H9 (cell line): ENCODE data around the gene ARHGAP15. TPM values are rescaled to one million over a fixed set of nuclear protein-coding genes. Genes with fewer than 3 reads are reported as not detected.

ENCODE experiments used
- DNase-seq: peaks from one replicate; pipeline ENCODE4 v3.0.0-alpha.2; 2017
- H2AFZ ChIP-seq: one replicate; pipeline ENCODE4 v1.6.1; 2013; ENCODE audit warnings: mild to moderate bottlenecking, low read length, control low read depth, moderate library complexity
- H2AK5ac ChIP-seq: 2 replicates; pipeline ENCODE4 v1.6.1; 2013; ENCODE audit warnings: low read length, control low read depth, mixed read lengths; ENCODE audit not compliant: insufficient read length
- H2BK120ac ChIP-seq: one replicate; pipeline ENCODE4 v1.6.1; 2013; ENCODE audit warnings: low read depth, mild to moderate bottlenecking, low read length, control low read depth, inconsistent platforms; ENCODE audit not compliant: poor library complexity, severe bottlenecking
- H2BK12ac ChIP-seq: 2 replicates; pipeline ENCODE4 v1.6.1; 2013; ENCODE audit warnings: low read length, control low read depth, mixed read lengths, low read depth; ENCODE audit not compliant: insufficient read length
- H2BK15ac ChIP-seq: 2 replicates; pipeline ENCODE4 v1.6.1; 2013; ENCODE audit warnings: low read depth, low read length, control low read depth
- H2BK20ac ChIP-seq: one replicate; pipeline ENCODE4 v1.6.1; 2013; ENCODE audit warnings: low read depth, mild to moderate bottlenecking, low read length, control low read depth, inconsistent platforms; ENCODE audit not compliant: poor library complexity, severe bottlenecking
- H2BK5ac ChIP-seq: 2 replicates; pipeline ENCODE4 v1.6.1; 2013; ENCODE audit warnings: low read length, control low read depth, mixed read lengths; ENCODE audit not compliant: insufficient read length
- H3K14ac ChIP-seq: 2 replicates; pipeline ENCODE4 v1.6.1; 2013; ENCODE audit warnings: low read length, control low read depth; ENCODE audit not compliant: insufficient read depth
- H3K18ac ChIP-seq: 2 replicates; pipeline ENCODE4 v1.6.1; 2013; ENCODE audit warnings: low read depth, mild to moderate bottlenecking, mixed read lengths, low read length, control low read depth; ENCODE audit not compliant: insufficient read length
- H3K23ac ChIP-seq: 2 replicates; pipeline ENCODE4 v1.6.1; 2013; ENCODE audit warnings: low read length, control low read depth, mixed read lengths, low read depth; ENCODE audit not compliant: insufficient read length
- H3K23me2 ChIP-seq: 2 replicates; pipeline ENCODE4 v1.6.1; 2013; ENCODE audit warnings: low read depth, mild to moderate bottlenecking, mixed read lengths, low read length, control low read depth; ENCODE audit not compliant: insufficient read length, poor library complexity, severe bottlenecking
- H3K27ac ChIP-seq: 2 replicates; pipeline ENCODE4 v1.5.1; 2013; ENCODE audit warnings: low read length, control low read depth, mixed read lengths, low read depth; ENCODE audit not compliant: insufficient read length
- H3K27me3 ChIP-seq: 2 replicates; pipeline ENCODE4 v1.6.1; 2013; ENCODE audit warnings: low read length, control low read depth, inconsistent platforms; ENCODE audit not compliant: insufficient read depth
- H3K4ac ChIP-seq: 2 replicates; pipeline ENCODE4 v1.6.1; 2013; ENCODE audit warnings: low read depth, mild to moderate bottlenecking, control low read depth, inconsistent platforms, low read length, moderate library complexity
- H3K4me1 ChIP-seq: 2 replicates; pipeline ENCODE4 v1.6.1; 2013; ENCODE audit warnings: low read length, control low read depth, inconsistent platforms; ENCODE audit not compliant: insufficient read depth
- H3K4me2 ChIP-seq: 2 replicates; pipeline ENCODE4 v1.6.1; 2013; ENCODE audit warnings: low read length, control low read depth, mixed read lengths; ENCODE audit not compliant: insufficient read length, insufficient read depth
- H3K56ac ChIP-seq: 2 replicates; pipeline ENCODE4 v1.6.1; 2013; ENCODE audit warnings: low read depth, mild to moderate bottlenecking, mixed read lengths, low read length, control low read depth; ENCODE audit not compliant: insufficient read length
- H3K79me1 ChIP-seq: 2 replicates; pipeline ENCODE4 v1.6.1; 2013; ENCODE audit warnings: low read depth, mild to moderate bottlenecking, moderate library complexity, low read length, control low read depth, inconsistent platforms; ENCODE audit not compliant: insufficient read depth, poor library complexity, severe bottlenecking
- H3K79me2 ChIP-seq: 2 replicates; pipeline ENCODE4 v1.6.1; 2013; ENCODE audit warnings: low read length, control low read depth, inconsistent platforms; ENCODE audit not compliant: insufficient read depth
- H3K9ac ChIP-seq: 2 replicates; pipeline ENCODE4 v1.6.1; 2013; ENCODE audit warnings: low read length, control low read depth, mixed read lengths; ENCODE audit not compliant: insufficient read length; ENCODE audit errors: extremely low read depth
- H3K9me3 ChIP-seq: one replicate; pipeline ENCODE4 v1.6.1; 2013; ENCODE audit warnings: low read depth, low read length, inconsistent platforms; ENCODE audit not compliant: control insufficient read depth
- H3T11ph ChIP-seq: one replicate; pipeline ENCODE4 v1.6.1; 2013; ENCODE audit warnings: mild to moderate bottlenecking, low read length, control low read depth, inconsistent platforms
- H4K20me1 ChIP-seq: one replicate; pipeline ENCODE4 v1.6.1; 2013; ENCODE audit not compliant: control insufficient read depth, insufficient read length, insufficient read depth
- H4K5ac ChIP-seq: 2 replicates; pipeline ENCODE4 v1.6.1; 2013; ENCODE audit warnings: low read depth, mild to moderate bottlenecking, mixed read lengths, low read length, control low read depth; ENCODE audit not compliant: insufficient read length
- H4K8ac ChIP-seq: replicated peaks from 2 replicates; pipeline ENCODE4 v1.6.1; 2013; ENCODE audit warnings: low read length, control low read depth, mixed read lengths, low read depth; ENCODE audit not compliant: insufficient read length
- H4K91ac ChIP-seq: 2 replicates; pipeline ENCODE4 v1.6.1; 2013; ENCODE audit warnings: low read depth, mild to moderate bottlenecking, moderate library complexity, mixed read lengths, low read length, control low read depth; ENCODE audit not compliant: insufficient read length
- H3K27ac Mint-ChIP-seq, 3 experiments: 2 replicates in 2 of 3; 3 replicates in 1 of 3; pipeline ENCODE4 v1.8.0; 2020 to 2021; ENCODE audit warnings: mixed read lengths in 3 of 3, mild to moderate bottlenecking in 1 of 3, moderate library complexity in 1 of 3
- H3K27me3 Mint-ChIP-seq: 2 replicates; pipeline ENCODE4 v1.8.0; 2021; ENCODE audit warnings: low read depth, mild to moderate bottlenecking, moderate library complexity, mixed read lengths
- H3K36me3 Mint-ChIP-seq, 3 experiments: 2 replicates in 2 of 3; 3 replicates in 1 of 3; pipeline ENCODE4 v1.8.0; 2020 to 2021; ENCODE audit warnings: low read depth in 3 of 3, mixed read lengths in 3 of 3; ENCODE audit not compliant: insufficient read depth in 1 of 3
- H3K4me1 Mint-ChIP-seq, 2 experiments: 2 replicates each; pipeline ENCODE4 v1.8.0; 2020; ENCODE audit warnings: mixed read lengths in 2 of 2
- H3K4me3 Mint-ChIP-seq, 2 experiments: 2 replicates in 1 of 2; 3 replicates in 1 of 2; pipeline ENCODE4 v1.8.0; 2020 to 2021; ENCODE audit warnings: mild to moderate bottlenecking in 2 of 2, mixed read lengths in 2 of 2, moderate library complexity in 1 of 2
- H3K9me3 Mint-ChIP-seq, 2 experiments: 2 replicates in 1 of 2; 3 replicates in 1 of 2; pipeline ENCODE4 v1.8.0; 2020; ENCODE audit warnings: mild to moderate bottlenecking in 2 of 2, mixed read lengths in 2 of 2, moderate library complexity in 1 of 2
- WGBS: extraction: QIAGEN DNeasy Blood & Tissue Kit; methylation state at CpG from one replicate; pipeline ENCODE4 v1.1.7; 2013; ENCODE audit warnings: missing lambda C conversion rate, low lambda C conversion rate, mixed read lengths; ENCODE audit not compliant: insufficient read length; ENCODE audit errors: extremely low coverage; 5-methylcytosine and 5-hydroxymethylcytosine counted together
- total RNA-seq: library from RNA; stranded (reverse); gene quantifications from 2 replicates; pipeline ENCODE4 v1.2.1, GENCODE V29; 2021
- TF ChIP-seq, protein P1 (sequence below): fragments of 200-600 bp; sonication (generic); conservative IDR thresholded peaks from 3 replicates; pipeline ENCODE4 v1.8.0; 2021; ENCODE audit warnings: antibody characterized with exemption, mild to moderate bottlenecking

Gene ARHGAP15
- total RNA-seq, 1 experiment from 2014 or later: not detected

DNA sequence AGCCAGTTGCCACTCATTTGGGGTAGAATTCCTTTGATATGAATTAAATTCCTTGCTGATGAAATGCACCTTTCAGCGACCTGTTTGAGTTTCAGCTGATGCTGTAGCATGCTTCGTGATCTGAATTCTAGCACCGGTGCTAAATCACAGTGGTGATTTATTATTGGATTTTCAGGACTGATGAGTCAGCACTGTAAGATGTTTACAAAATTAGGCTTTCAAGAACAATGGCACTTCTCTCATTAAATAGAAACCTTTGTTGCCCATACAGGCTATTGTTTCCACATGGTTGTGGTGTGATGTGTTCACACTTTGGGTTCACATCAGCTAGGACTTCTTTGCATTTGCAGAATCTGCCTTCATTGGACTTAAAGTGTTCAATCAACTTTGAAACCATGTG lies 687.7 kb downstream of the ARHGAP15 start:
- Histone ChIP-seq H3T11ph (no peak overlapping the region), H3K4me1 (no peaks in the 10 kb centered on the region), H2BK12ac (no peak overlapping the region), H4K5ac (no peak overlapping the region), H3K14ac (no peak overlapping the region), H3K23me2 (no peaks in the 10 kb centered on the region), H3K4ac (no peak overlapping the region), H3K9ac (no peak overlapping the region), H3K56ac (no peak overlapping the region), H3K9me3 (no peaks in the 10 kb centered on the region), H4K91ac (no peak overlapping the region), H2BK5ac (no peak overlapping the region), H3K79me2 (no peaks in the 10 kb centered on the region), H2AK5ac (no peak overlapping the region), H4K20me1 (no peaks in the 10 kb centered on the region), H3K4me2 (no peak overlapping the region), H3K18ac (no peak overlapping the region), H3K27me3 (no peaks in the 10 kb centered on the region), H4K8ac (no peak overlapping the region), H3K23ac (no peak overlapping the region), H2BK20ac (no peak overlapping the region), H3K27ac (no peak overlapping the region), H2BK15ac (no peak overlapping the region), H2AFZ (no peak overlapping the region), H2BK120ac (no peak overlapping the region), H3K79me1 (no peaks in the 10 kb centered on the region)
- Mint-ChIP-seq H3K4me1 (peaks cover 16 to 18% of the 10 kb centered on the region in 2 experiments), H3K9me3 (no peaks in the 10 kb centered on the region), H3K36me3 (no peaks in the 10 kb centered on the region; a peak in 1 of 7 replicates), H3K27ac (no peak overlapping the region), H3K27me3 (no peaks in the 10 kb centered on the region), H3K4me3 (no peak overlapping the region)
- DNase-seq: no peak
- TF ChIP-seq, protein P1, sequence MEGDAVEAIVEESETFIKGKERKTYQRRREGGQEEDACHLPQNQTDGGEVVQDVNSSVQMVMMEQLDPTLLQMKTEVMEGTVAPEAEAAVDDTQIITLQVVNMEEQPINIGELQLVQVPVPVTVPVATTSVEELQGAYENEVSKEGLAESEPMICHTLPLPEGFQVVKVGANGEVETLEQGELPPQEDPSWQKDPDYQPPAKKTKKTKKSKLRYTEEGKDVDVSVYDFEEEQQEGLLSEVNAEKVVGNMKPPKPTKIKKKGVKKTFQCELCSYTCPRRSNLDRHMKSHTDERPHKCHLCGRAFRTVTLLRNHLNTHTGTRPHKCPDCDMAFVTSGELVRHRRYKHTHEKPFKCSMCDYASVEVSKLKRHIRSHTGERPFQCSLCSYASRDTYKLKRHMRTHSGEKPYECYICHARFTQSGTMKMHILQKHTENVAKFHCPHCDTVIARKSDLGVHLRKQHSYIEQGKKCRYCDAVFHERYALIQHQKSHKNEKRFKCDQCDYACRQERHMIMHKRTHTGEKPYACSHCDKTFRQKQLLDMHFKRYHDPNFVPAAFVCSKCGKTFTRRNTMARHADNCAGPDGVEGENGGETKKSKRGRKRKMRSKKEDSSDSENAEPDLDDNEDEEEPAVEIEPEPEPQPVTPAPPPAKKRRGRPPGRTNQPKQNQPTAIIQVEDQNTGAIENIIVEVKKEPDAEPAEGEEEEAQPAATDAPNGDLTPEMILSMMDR: no peak
- WGBS: no CpG with 5 or more reads among the region's 3 CpGs
